ENCODE results near the gene PPM1N.

- TF ChIP-seq CTCF (conservative IDR thresholded peaks at IDR 0.05; ENCODE audit: low read depth, low read length) (no peak), RFX5 (IDR thresholded peaks at IDR 0.05; ENCODE audit: low read depth, low read length) (no peak), POLR2A (IDR thresholded peaks at IDR 0.05; ENCODE audit: low read depth, low read length) (no peak)
Observed at GRCh38 chr19:45505151-45505995, 7.1 kb downstream of the PPM1N start.
